ENCODE results near the gene MCCC1. TPM values are rescaled to one million over a fixed set of nuclear protein-coding genes. Genes with fewer than 3 reads are reported as not detected.

MCCC1 gene
- total RNA-seq, 4 donors from 2014 or later = 20.5 to 40.3 (median 35.0) TPM

GRCh38 chr3:182979103-182979673 is 120.1 kb downstream of the MCCC1 start:
- peaks cover 0 to 9% of the 10 kb centered on the region in 2 donors for H3K4me1 ChIP-seq
- H3K36me3 ChIP-seq = no peaks in the 10 kb centered on the region
- TF ChIP-seq, protein P1, sequence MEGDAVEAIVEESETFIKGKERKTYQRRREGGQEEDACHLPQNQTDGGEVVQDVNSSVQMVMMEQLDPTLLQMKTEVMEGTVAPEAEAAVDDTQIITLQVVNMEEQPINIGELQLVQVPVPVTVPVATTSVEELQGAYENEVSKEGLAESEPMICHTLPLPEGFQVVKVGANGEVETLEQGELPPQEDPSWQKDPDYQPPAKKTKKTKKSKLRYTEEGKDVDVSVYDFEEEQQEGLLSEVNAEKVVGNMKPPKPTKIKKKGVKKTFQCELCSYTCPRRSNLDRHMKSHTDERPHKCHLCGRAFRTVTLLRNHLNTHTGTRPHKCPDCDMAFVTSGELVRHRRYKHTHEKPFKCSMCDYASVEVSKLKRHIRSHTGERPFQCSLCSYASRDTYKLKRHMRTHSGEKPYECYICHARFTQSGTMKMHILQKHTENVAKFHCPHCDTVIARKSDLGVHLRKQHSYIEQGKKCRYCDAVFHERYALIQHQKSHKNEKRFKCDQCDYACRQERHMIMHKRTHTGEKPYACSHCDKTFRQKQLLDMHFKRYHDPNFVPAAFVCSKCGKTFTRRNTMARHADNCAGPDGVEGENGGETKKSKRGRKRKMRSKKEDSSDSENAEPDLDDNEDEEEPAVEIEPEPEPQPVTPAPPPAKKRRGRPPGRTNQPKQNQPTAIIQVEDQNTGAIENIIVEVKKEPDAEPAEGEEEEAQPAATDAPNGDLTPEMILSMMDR (IDR thresholded peaks at IDR 0.05) = no peak
- no peak for TF ChIP-seq POLR2A (IDR thresholded peaks at IDR 0.05)
- DNase-seq = no peak
- no peaks in the 10 kb centered on the region for H3K27me3 ChIP-seq
- H3K27ac ChIP-seq = peak overlapping the region in 1 of 2 donors; percentile 94
- intact Hi-C loops (cut with DNase I; ENCODE audit: low total_unique reads) = no loop called here
- H3K9me3 ChIP-seq = no peaks in the 10 kb centered on the region
- H3K4me3 ChIP-seq = peak overlapping the region; percentile 84 to 99

DNA sequence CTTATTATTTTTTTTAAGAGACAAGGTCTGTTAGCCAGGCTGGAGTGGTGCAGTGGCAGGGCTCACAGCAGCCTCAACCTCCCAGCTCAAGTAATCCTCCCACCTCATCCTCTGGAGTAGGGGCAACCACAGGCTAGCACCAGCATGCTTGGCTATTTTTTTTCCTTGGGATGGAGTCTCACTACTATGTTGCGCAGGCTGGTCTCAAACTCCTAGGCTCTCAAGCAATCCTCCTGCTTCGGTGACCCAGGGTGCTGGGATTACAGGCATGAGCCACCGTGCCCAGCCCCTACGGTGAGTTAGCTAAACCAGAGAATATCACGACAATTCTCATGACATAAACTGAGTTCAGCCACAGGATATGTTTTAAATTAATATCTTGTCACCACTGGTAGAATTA is 120.9 kb downstream of the MCCC1 start:
- TF ChIP-seq, protein P1 (IDR thresholded peaks at IDR 0.05) = no peak
- no peak for TF ChIP-seq POLR2A (IDR thresholded peaks at IDR 0.05)
- Histone ChIP-seq H3K4me1 (peaks cover 0 to 9% of the 10 kb centered on the region in 2 donors), H3K27ac (no peak overlapping the region), H3K27me3 (no peaks in the 10 kb centered on the region), H3K36me3 (no peaks in the 10 kb centered on the region), H3K4me3 (no peak overlapping the region), H3K9me3 (no peaks in the 10 kb centered on the region)
- intact Hi-C loops (cut with DNase I; ENCODE audit: low total_unique reads) = no loop called here
- DNase-seq = no peak

GRCh38 chr3:182973047-182973446 is 126.2 kb downstream of the MCCC1 start:
- no peaks in the 10 kb centered on the region for H3K27me3 ChIP-seq

GRCh38 chr3:182972387-182972786 is 126.9 kb downstream of the MCCC1 start:
- intact Hi-C loops (cut with DNase I; ENCODE audit: low total_unique reads) = no loop called here

More at GRCh38 chr3:182973047-182973446, 126.2 kb downstream of the MCCC1 start:
- intact Hi-C loops (cut with DNase I; ENCODE audit: low total_unique reads) = no loop called here
- Histone ChIP-seq H3K9me3 (no peaks in the 10 kb centered on the region), H3K27ac (no peak overlapping the region), H3K4me1 (no peaks in the 10 kb centered on the region), H3K4me3 (no peak overlapping the region), H3K36me3 (no peaks in the 10 kb centered on the region)
- no peak for DNase-seq
- no peak for TF ChIP-seq POLR2A (IDR thresholded peaks at IDR 0.05)
- TF ChIP-seq, protein P1 (IDR thresholded peaks at IDR 0.05) = no peak

GRCh38 chr3:182971637-182972036 is 127.7 kb downstream of the MCCC1 start:
- no peak overlapping the region for H3K4me3 ChIP-seq
- no peak for DNase-seq
- intact Hi-C loops (cut with DNase I; ENCODE audit: low total_unique reads) = no loop called here
- H3K36me3 ChIP-seq = no peaks in the 10 kb centered on the region
- H3K27ac ChIP-seq = no peak overlapping the region
- no peaks in the 10 kb centered on the region for H3K27me3 ChIP-seq
- no peaks in the 10 kb centered on the region for H3K9me3 ChIP-seq
- TF ChIP-seq, protein P1 (IDR thresholded peaks at IDR 0.05) = no peak
- TF ChIP-seq POLR2A (IDR thresholded peaks at IDR 0.05) = no peak
- H3K4me1 ChIP-seq = no peaks in the 10 kb centered on the region

More at GRCh38 chr3:182972387-182972786, 126.9 kb downstream of the MCCC1 start:
- Histone ChIP-seq H3K4me3 (no peak overlapping the region), H3K27me3 (no peaks in the 10 kb centered on the region), H3K36me3 (no peaks in the 10 kb centered on the region), H3K9me3 (no peaks in the 10 kb centered on the region), H3K4me1 (no peaks in the 10 kb centered on the region), H3K27ac (no peak overlapping the region)
- DNase-seq = no peak
- no peak for TF ChIP-seq POLR2A (IDR thresholded peaks at IDR 0.05)
- TF ChIP-seq, protein P1 (IDR thresholded peaks at IDR 0.05) = no peak
